Measurements from ENCODE around the gene TAF5L.

TAF5L gene

DNA sequence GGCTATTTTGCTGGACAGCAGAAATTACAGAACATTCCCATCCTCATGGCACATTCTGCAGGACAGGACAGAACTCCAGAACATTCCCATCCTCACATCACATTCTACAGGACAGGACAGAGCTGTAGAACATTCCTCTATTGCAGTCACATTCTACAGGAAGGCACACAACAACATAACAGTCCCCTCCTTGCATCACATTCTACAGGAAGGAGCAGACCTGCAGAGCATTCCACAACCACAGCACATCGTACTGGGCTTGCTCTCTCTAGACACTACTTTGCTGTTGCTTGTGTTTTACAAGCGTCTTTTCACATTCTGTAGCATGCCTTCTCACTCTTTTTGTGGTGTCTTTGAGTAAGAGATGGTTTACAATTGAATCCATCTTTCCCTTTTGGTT is 40.6 kb downstream of the TAF5L start:
- Histone ChIP-seq H3K4me2 (ENCODE audit: low read length, poor library complexity, severe bottlenecking) (no peak overlapping the region), H3K4me1 (ENCODE audit: control insufficient read depth, insufficient read depth, low read depth, low read length) (no peaks in the 10 kb centered on the region)
- WGBS, result 88% methylated on average over 2 of the region's 2 CpGs

DNA sequence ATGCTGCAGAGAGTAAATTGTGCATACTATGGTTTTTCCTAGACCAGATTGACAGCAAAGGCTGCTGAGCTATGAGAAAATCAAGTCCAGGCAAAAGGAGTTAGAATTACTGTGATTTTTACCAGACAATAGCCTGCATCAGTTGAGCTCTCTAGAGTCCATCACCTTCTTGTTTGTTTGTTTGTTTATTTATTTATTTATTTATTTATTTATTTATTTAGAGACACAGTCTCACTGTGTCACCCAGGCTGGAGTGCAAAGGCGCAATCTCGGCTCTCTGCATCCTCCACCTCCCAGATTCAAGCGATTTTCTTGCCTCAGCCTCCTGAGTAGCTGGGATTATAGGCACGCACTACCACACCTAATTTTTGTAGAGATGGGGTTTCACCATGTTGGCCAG is 43.2 kb downstream of the TAF5L start:
- Histone ChIP-seq H2BK15ac (ENCODE audit: low read depth, poor library complexity, severe bottlenecking) (no peak overlapping the region), H3K4ac (ENCODE audit: low read depth in 1 of 2, low read length in 2 of 2) (no peak overlapping the region), H3K27me3 (ENCODE audit: control insufficient read depth in 1 of 2, insufficient read depth in 1 of 2, low read length in 2 of 2) (no peaks in the 10 kb centered on the region), H2BK5ac (ENCODE audit: low read depth, low read length, poor library complexity, severe bottlenecking) (no peak overlapping the region), H3K27ac (ENCODE audit: low read length, poor library complexity, severe bottlenecking) (no peak overlapping the region), H2BK12ac (ENCODE audit: low read length in 2 of 2) (no peak overlapping the region), H4K8ac (ENCODE audit: low read length) (no peak overlapping the region), H3K9ac (ENCODE audit: low read length) (no peak overlapping the region), H3K14ac (ENCODE audit: low read length in 2 of 2) (no peak overlapping the region), H3K36me3 (ENCODE audit: control insufficient read depth in 1 of 2, insufficient read depth in 2 of 2, low read depth in 1 of 2, low read length in 2 of 2) (peaks cover 0 to under 1% of the 10 kb centered on the region in 2 experiments), H2AFZ (ENCODE audit: low read depth, low read length) (no peak overlapping the region), H3K18ac (ENCODE audit: low read depth in 1 of 2, low read length in 2 of 2) (no peak overlapping the region), H2BK120ac (ENCODE audit: low read depth, low read length) (no peak overlapping the region), H3K79me1 (replicated peaks; ENCODE audit: low read length, poor library complexity, severe bottlenecking) (no peaks in the 10 kb centered on the region), H2AK5ac (ENCODE audit: low read length, severe bottlenecking) (no peak overlapping the region), H3K23ac (ENCODE audit: low read length in 2 of 2) (no peak overlapping the region), H3K9me3 (ENCODE audit: control insufficient read depth, low read length) (no peaks in the 10 kb centered on the region), H3K4me2 (ENCODE audit: low read length, poor library complexity, severe bottlenecking) (no peak overlapping the region), H3K4me1 (ENCODE audit: control insufficient read depth, insufficient read depth, low read depth, low read length) (no peaks in the 10 kb centered on the region), H3K4me3 (ENCODE audit: insufficient read depth in 1 of 2, low read depth in 1 of 2, low read length in 2 of 2) (no peak overlapping the region), H4K91ac (ENCODE audit: low read length) (no peak overlapping the region)
- no peak for DNase-seq
- 100% methylated on average over 4 of the region's 4 CpGs for WGBS

More for the DNA sequence above, 40.6 kb downstream of the TAF5L start:
- Histone ChIP-seq H4K91ac (ENCODE audit: low read length) (no peak overlapping the region), H3K9ac (ENCODE audit: low read length) (no peak overlapping the region), H2BK5ac (ENCODE audit: low read depth, low read length, poor library complexity, severe bottlenecking) (no peak overlapping the region), H3K23ac (ENCODE audit: low read length in 2 of 2) (peak overlapping the region in 1 of 2 experiments; percentile 11), H3K36me3 (ENCODE audit: control insufficient read depth in 1 of 2, insufficient read depth in 2 of 2, low read depth in 1 of 2, low read length in 2 of 2) (peaks cover 0 to 4% of the 10 kb centered on the region in 2 experiments), H3K27ac (ENCODE audit: low read length, poor library complexity, severe bottlenecking) (no peak overlapping the region), H3K27me3 (ENCODE audit: control insufficient read depth in 1 of 2, insufficient read depth in 1 of 2, low read length in 2 of 2) (no peaks in the 10 kb centered on the region), H2BK12ac (ENCODE audit: low read length in 2 of 2) (no peak overlapping the region), H3K4me3 (ENCODE audit: insufficient read depth in 1 of 2, low read depth in 1 of 2, low read length in 2 of 2) (no peak overlapping the region), H4K8ac (ENCODE audit: low read length) (no peak overlapping the region), H3K4ac (ENCODE audit: low read depth in 1 of 2, low read length in 2 of 2) (no peak overlapping the region), H2BK15ac (ENCODE audit: low read depth, poor library complexity, severe bottlenecking) (no peak overlapping the region), H2BK120ac (ENCODE audit: low read depth, low read length) (no peak overlapping the region), H3K79me1 (replicated peaks; ENCODE audit: low read length, poor library complexity, severe bottlenecking) (no peaks in the 10 kb centered on the region), H2AK5ac (ENCODE audit: low read length, severe bottlenecking) (no peak overlapping the region), H3K9me3 (ENCODE audit: control insufficient read depth, low read length) (no peaks in the 10 kb centered on the region), H2AFZ (ENCODE audit: low read depth, low read length) (no peak overlapping the region), H3K18ac (ENCODE audit: low read depth in 1 of 2, low read length in 2 of 2) (no peak overlapping the region), H3K14ac (ENCODE audit: low read length in 2 of 2) (no peak overlapping the region)
- no peak for DNase-seq

DNA sequence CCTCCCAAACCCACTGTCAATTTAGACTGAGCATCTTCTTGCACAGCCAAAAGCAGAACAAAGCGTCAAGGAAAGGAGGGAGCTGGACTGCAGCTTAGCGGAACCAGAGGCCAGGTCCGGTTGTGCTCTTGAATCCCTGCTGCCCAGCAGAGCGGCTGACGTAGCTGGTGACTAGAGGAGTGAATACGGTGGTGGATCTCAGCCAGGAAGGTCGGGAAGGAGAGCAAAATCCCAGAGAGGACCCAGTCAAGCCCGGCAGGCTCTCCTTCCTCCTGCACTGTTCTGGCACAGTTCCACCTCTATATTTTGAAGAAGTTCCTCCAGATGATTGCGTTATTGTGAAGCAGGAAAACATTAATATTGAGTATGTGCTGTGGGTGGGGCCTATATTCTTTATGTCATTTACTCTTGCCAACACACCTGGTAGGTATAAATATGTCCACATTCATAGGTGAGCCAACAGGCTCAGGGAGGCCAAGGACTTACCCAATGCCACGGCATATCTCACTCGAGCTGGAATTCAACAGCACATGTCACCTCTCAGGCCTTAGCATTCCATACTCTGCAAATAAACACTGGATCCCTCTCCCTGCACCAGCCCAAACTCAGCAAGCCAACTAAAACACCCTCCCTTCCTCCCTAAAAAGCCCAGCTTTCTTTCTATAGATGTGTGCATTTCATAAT is 43.8 kb downstream of the TAF5L start:
- Histone ChIP-seq H3K36me3 (ENCODE audit: control insufficient read depth in 1 of 2, insufficient read depth in 2 of 2, low read depth in 1 of 2, low read length in 2 of 2) (no peaks in the 10 kb centered on the region), H2AK5ac (ENCODE audit: low read length, severe bottlenecking) (no peak overlapping the region), H2BK5ac (ENCODE audit: low read depth, low read length, poor library complexity, severe bottlenecking) (no peak overlapping the region), H3K23ac (ENCODE audit: low read length in 2 of 2) (no peak overlapping the region), H3K9me3 (ENCODE audit: control insufficient read depth, low read length) (no peaks in the 10 kb centered on the region), H2BK12ac (ENCODE audit: low read length in 2 of 2) (no peak overlapping the region), H2AFZ (ENCODE audit: low read depth, low read length) (no peak overlapping the region), H3K27me3 (ENCODE audit: control insufficient read depth in 1 of 2, insufficient read depth in 1 of 2, low read length in 2 of 2) (no peaks in the 10 kb centered on the region), H3K79me1 (replicated peaks; ENCODE audit: low read length, poor library complexity, severe bottlenecking) (no peaks in the 10 kb centered on the region), H3K4ac (ENCODE audit: low read depth in 1 of 2, low read length in 2 of 2) (no peak overlapping the region), H3K18ac (ENCODE audit: low read depth in 1 of 2, low read length in 2 of 2) (no peak overlapping the region), H3K4me2 (ENCODE audit: low read length, poor library complexity, severe bottlenecking) (no peak overlapping the region), H3K9ac (ENCODE audit: low read length) (no peak overlapping the region), H3K14ac (ENCODE audit: low read length in 2 of 2) (no peak overlapping the region), H3K27ac (ENCODE audit: low read length, poor library complexity, severe bottlenecking) (no peak overlapping the region), H3K4me1 (ENCODE audit: control insufficient read depth, insufficient read depth, low read depth, low read length) (no peaks in the 10 kb centered on the region), H2BK15ac (ENCODE audit: low read depth, poor library complexity, severe bottlenecking) (no peak overlapping the region), H4K8ac (ENCODE audit: low read length) (no peak overlapping the region), H4K91ac (ENCODE audit: low read length) (no peak overlapping the region), H2BK120ac (ENCODE audit: low read depth, low read length) (no peak overlapping the region), H3K4me3 (ENCODE audit: insufficient read depth in 1 of 2, low read depth in 1 of 2, low read length in 2 of 2) (no peak overlapping the region)
- 78% methylated on average over 9 of the region's 11 CpGs for WGBS
- no peak for DNase-seq

DNA sequence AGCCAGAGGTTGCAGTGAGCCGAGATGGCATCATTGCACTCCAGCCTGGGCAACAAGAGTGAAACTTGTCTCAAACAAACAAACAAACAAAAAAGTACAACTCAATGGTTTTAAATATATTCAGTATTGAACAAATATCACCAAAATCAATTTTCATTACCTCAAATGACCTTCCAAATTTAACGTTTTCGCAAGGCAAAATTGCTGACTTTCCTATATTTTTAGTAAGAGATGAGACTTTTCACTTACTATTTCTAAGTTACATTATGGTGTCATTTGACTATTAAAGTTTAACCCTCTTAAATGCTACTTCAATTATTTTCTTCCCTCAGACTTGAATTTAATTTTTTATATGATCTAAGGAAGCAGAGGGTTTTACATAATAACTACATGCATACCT is 44.4 kb downstream of the TAF5L start:
- H4K91ac ChIP-seq (ENCODE audit: low read length), result no peak overlapping the region
- DNase-seq, result no peak
- no peak overlapping the region for H2AFZ ChIP-seq (ENCODE audit: low read depth, low read length)
- no peak overlapping the region for H3K4ac ChIP-seq (ENCODE audit: low read depth in 1 of 2, low read length in 2 of 2)
- no peak overlapping the region for H2BK5ac ChIP-seq (ENCODE audit: low read depth, low read length, poor library complexity, severe bottlenecking)
- no peaks in the 10 kb centered on the region for H3K27me3 ChIP-seq (ENCODE audit: control insufficient read depth in 1 of 2, insufficient read depth in 1 of 2, low read length in 2 of 2)
- H3K18ac ChIP-seq (ENCODE audit: low read depth in 1 of 2, low read length in 2 of 2), result no peak overlapping the region
- H3K4me1 ChIP-seq (ENCODE audit: control insufficient read depth, insufficient read depth, low read depth, low read length), result no peaks in the 10 kb centered on the region
- no peak overlapping the region for H2BK15ac ChIP-seq (ENCODE audit: low read depth, poor library complexity, severe bottlenecking)
- H3K14ac ChIP-seq (ENCODE audit: low read length in 2 of 2), result no peak overlapping the region
- no CpG with 5 or more reads among the region's 3 CpGs for WGBS
- no peaks in the 10 kb centered on the region for H3K36me3 ChIP-seq (ENCODE audit: control insufficient read depth in 1 of 2, insufficient read depth in 2 of 2, low read depth in 1 of 2, low read length in 2 of 2)
- H3K9me3 ChIP-seq (ENCODE audit: control insufficient read depth, low read length), result no peaks in the 10 kb centered on the region
- H3K79me1 ChIP-seq (replicated peaks; ENCODE audit: low read length, poor library complexity, severe bottlenecking), result no peaks in the 10 kb centered on the region
- no peak overlapping the region for H3K4me3 ChIP-seq (ENCODE audit: insufficient read depth in 1 of 2, low read depth in 1 of 2, low read length in 2 of 2)
- H3K27ac ChIP-seq (ENCODE audit: low read length, poor library complexity, severe bottlenecking), result no peak overlapping the region
- H3K9ac ChIP-seq (ENCODE audit: low read length), result no peak overlapping the region
- H4K8ac ChIP-seq (ENCODE audit: low read length), result no peak overlapping the region
- no peak overlapping the region for H2BK120ac ChIP-seq (ENCODE audit: low read depth, low read length)
- no peak overlapping the region for H2BK12ac ChIP-seq (ENCODE audit: low read length in 2 of 2)
- no peak overlapping the region for H2AK5ac ChIP-seq (ENCODE audit: low read length, severe bottlenecking)
- no peak overlapping the region for H3K23ac ChIP-seq (ENCODE audit: low read length in 2 of 2)
- no peak overlapping the region for H3K4me2 ChIP-seq (ENCODE audit: low read length, poor library complexity, severe bottlenecking)
